ENCODE data around the gene MACROD2. TPM values are rescaled to one million over a fixed set of nuclear protein-coding genes. Genes with fewer than 3 reads are reported as not detected.

MACROD2 gene
- total RNA-seq, 2 donors from 2014 or later, result 8.0 to 19.4 TPM

GRCh38 chr20:15200147-15200565 lies 1204.8 kb downstream of the MACROD2 start:
- Histone ChIP-seq H3K9me3 (no peaks in the 10 kb centered on the region), H3K27ac (no peak overlapping the region), H3K27me3 (replicated peaks; ENCODE audit: insufficient read depth) (no peaks in the 10 kb centered on the region), H3K36me3 (no peaks in the 10 kb centered on the region), H3K4me1 (replicated peaks) (no peaks in the 10 kb centered on the region), H3K4me3 (no peak overlapping the region)
- no peak for TF ChIP-seq CTCF (IDR thresholded peaks at IDR 0.05)
- no peak for TF ChIP-seq POLR2A (IDR thresholded peaks at IDR 0.05)
- no peak for TF ChIP-seq POLR2AphosphoS5 (IDR thresholded peaks at IDR 0.05)
- DNase-seq (ENCODE audit: low spot score), result no peak
- WGBS, result 97% methylated on average over 1 of the region's 1 CpG
- intact Hi-C loops (cut with DNase I), result no loop called here

- H3K9me3 ChIP-seq, result no peaks in the 10 kb centered on the region
- no peaks in the 10 kb centered on the region for H3K4me1 ChIP-seq (replicated peaks)
- H3K27ac ChIP-seq, result no peak overlapping the region
- no peak overlapping the region for H3K4me3 ChIP-seq
- DNase-seq (ENCODE audit: low spot score), result no peak
- TF ChIP-seq POLR2AphosphoS5 (IDR thresholded peaks at IDR 0.05), result no peak
- no peak for TF ChIP-seq POLR2A (IDR thresholded peaks at IDR 0.05)
- no peak for TF ChIP-seq CTCF (IDR thresholded peaks at IDR 0.05)
- H3K36me3 ChIP-seq, result no peaks in the 10 kb centered on the region
- H3K27me3 ChIP-seq (replicated peaks; ENCODE audit: insufficient read depth), result no peaks in the 10 kb centered on the region
- intact Hi-C loops (cut with DNase I), result no loop called here
- 81% methylated on average over 1 of the region's 1 CpG for WGBS
These were observed 1206.3 kb downstream of the MACROD2 start for GRCh38 chr20:15201602-15202001.

GRCh38 chr20:15204234-15204633 lies 1208.9 kb downstream of the MACROD2 start:
- intact Hi-C loops (cut with DNase I), result no loop called here
- Histone ChIP-seq H3K9me3 (no peaks in the 10 kb centered on the region), H3K4me3 (no peak overlapping the region), H3K36me3 (no peaks in the 10 kb centered on the region), H3K27me3 (replicated peaks; ENCODE audit: insufficient read depth) (no peaks in the 10 kb centered on the region), H3K27ac (no peak overlapping the region), H3K4me1 (replicated peaks) (no peaks in the 10 kb centered on the region)
- WGBS, result 91% methylated on average over 5 of the region's 5 CpGs
- no peak for DNase-seq (ENCODE audit: low spot score)
- TF ChIP-seq CTCF (IDR thresholded peaks at IDR 0.05), result no peak
- TF ChIP-seq POLR2AphosphoS5 (IDR thresholded peaks at IDR 0.05), result no peak
- no peak for TF ChIP-seq POLR2A (IDR thresholded peaks at IDR 0.05)

- 84% methylated on average over 2 of the region's 2 CpGs for WGBS
These were observed 1209.7 kb downstream of the MACROD2 start for GRCh38 chr20:15205028-15205427.

More at GRCh38 chr20:15205028-15205427, 1209.7 kb downstream of the MACROD2 start:
- Histone ChIP-seq H3K4me1 (replicated peaks) (no peaks in the 10 kb centered on the region), H3K36me3 (no peaks in the 10 kb centered on the region), H3K27me3 (replicated peaks; ENCODE audit: insufficient read depth) (no peaks in the 10 kb centered on the region), H3K27ac (no peak overlapping the region), H3K4me3 (no peak overlapping the region), H3K9me3 (no peaks in the 10 kb centered on the region)
- intact Hi-C loops (cut with DNase I), result no loop called here
- no peak for TF ChIP-seq POLR2AphosphoS5 (IDR thresholded peaks at IDR 0.05)
- TF ChIP-seq CTCF (IDR thresholded peaks at IDR 0.05), result no peak
- no peak for TF ChIP-seq POLR2A (IDR thresholded peaks at IDR 0.05)
- DNase-seq (ENCODE audit: low spot score), result no peak
